Endometrial microvascular endothelial cells (primary cell): ENCODE measurements around the gene COQ5. TPM values are rescaled to one million over a fixed set of nuclear protein-coding genes. Genes with fewer than 3 reads are reported as not detected.

Source experiments
- in situ Hi-C: cut with HindIII; loops from 2 replicates; pipeline ENCODE4 v1.10.0; 2017; ENCODE audit warnings: low sequenced_read_pairs, low pct_unique_long_range_greater_than_20kb; ENCODE audit errors: inconsistent ontology term
- total RNA-seq: library from RNA; depleted of rRNA; stranded (reverse); fragments of >200 nt; gene quantifications from one replicate; pipeline ENCODE4 v1.2.3, GENCODE V29; 2015; ENCODE audit errors: inconsistent ontology term

Gene COQ5, protein sequence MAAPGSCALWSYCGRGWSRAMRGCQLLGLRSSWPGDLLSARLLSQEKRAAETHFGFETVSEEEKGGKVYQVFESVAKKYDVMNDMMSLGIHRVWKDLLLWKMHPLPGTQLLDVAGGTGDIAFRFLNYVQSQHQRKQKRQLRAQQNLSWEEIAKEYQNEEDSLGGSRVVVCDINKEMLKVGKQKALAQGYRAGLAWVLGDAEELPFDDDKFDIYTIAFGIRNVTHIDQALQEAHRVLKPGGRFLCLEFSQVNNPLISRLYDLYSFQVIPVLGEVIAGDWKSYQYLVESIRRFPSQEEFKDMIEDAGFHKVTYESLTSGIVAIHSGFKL
- 28.8 TPM for total RNA-seq

DNA sequence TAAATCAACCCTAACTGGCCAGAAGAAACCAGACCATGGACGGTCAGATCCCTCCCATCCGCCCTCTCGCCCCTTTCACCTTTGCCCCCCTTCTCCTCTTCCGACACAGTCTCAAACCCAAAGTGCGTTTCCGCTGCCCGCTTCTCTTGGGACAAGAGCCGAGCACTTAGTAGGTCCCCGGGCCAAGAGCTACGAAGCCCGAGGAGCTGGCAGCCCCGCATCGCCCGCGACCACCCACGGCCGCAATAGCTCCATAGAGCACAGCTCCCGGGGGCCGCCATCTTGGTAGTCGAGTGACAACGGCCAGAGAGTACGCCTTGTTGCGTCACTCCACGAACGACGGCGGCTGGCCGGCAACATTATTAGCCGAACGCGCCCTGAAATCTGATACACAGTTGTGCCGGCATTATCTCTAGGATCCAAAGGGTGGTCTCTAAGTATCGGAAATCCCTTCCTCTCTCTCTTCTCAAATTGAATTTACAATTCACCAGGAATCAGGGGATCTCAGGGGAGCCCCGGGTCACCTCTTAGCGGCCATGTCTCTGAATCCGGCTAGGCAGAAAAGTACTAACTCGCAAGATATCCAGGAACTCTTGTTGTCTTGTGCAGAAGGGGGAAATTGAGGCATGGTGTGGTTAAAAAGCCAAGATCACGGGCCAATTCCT lies at the start of gene COQ5:
Gene COQ5, minus strand, starts transcription at position 298 of the 665 bp plus-strand sequence. Its CDS starts 17 bp downstream, at position 281.
- in situ Hi-C loops, result no loop called here

- in situ Hi-C loops, result no loop called here
Measured at GRCh38 chr12:120574106-120574505, 45.1 kb upstream of the COQ5 start.

GRCh38 chr12:120573560-120573959 lies 44.6 kb upstream of the COQ5 start:
- in situ Hi-C loops, result no loop called here

GRCh38 chr12:120571299-120571698 lies 42.3 kb upstream of the COQ5 start:
- in situ Hi-C loops, result no loop called here

DNA sequence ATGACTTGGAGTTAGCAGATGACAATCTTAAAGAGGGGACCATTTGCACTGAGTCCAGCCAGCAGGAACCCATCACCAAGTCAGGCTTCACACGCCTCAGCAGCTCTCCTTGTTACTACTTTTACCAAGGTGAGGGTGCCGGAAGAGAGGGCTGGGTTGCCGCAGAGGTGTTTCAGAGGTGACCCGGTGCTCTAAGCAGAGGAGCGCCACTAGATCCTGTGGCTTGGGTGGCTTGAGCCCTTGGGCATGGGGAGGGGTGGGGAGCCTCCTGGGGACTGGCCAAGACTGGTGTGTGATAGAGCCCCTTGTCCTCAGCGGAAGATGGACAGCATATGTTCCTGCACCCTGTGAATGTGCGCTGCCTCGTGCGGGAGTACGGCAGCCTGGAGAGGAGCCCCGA lies 34.5 kb upstream of the COQ5 start:
- in situ Hi-C loops, result no loop called here

- in situ Hi-C loops, result no loop called here
Measured at GRCh38 chr12:120562906-120563305, 33.9 kb upstream of the COQ5 start.

GRCh38 chr12:120557589-120557988 lies 28.6 kb upstream of the COQ5 start:
- in situ Hi-C loops, result no loop called here

DNA sequence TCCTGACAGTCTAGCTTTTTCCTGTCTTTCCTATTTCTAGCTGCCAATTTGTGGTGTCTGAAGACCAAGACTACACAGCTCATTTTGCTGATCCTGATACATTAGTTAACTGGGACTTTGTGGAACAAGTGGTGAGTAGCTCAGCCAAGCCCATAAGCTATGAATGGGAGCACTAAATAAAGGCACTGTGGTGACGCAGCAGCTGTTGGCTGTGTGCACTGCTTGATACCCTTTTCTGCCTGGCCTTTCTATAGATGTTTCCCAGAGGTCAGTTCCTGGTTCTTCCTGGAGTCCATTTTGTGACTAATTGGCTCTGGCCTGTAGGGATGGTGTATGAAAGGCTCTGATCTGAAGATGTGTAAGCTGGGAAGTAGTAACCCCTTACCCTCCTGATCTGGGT lies 25.7 kb upstream of the COQ5 start:
- in situ Hi-C loops, result no loop called here

GRCh38 chr12:120546050-120546386 lies 17.1 kb upstream of the COQ5 start:
- in situ Hi-C loops, result no loop called here

- in situ Hi-C loops, result no loop called here
Measured at GRCh38 chr12:120544691-120545090, 15.7 kb upstream of the COQ5 start.

DNA sequence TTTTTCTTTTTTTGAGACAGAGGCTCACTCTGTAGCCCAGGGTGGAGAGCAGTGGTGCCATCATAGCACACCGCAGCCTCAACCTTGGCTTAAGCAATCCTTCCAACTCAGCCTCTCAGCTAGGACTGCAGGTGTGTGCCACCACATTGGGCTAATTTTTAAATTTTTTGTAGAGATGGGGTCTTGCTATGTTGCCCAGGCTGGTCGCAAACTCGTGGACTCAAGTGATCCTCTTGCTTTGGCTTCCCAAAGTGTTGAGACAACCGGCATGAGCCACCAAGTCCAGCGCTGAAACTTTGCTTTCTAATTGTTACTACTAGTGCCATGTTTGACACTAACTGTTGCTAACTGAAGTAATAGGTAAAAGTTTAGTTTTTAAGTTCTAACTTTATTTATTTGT lies 13.2 kb upstream of the COQ5 start:
- in situ Hi-C loops, result no loop called here

- in situ Hi-C loops, result no loop called here
Measured at GRCh38 chr12:120540445-120540844, 11.5 kb upstream of the COQ5 start.

GRCh38 chr12:120539303-120539702 lies 10.3 kb upstream of the COQ5 start:
- in situ Hi-C loops, result no loop called here

DNA sequence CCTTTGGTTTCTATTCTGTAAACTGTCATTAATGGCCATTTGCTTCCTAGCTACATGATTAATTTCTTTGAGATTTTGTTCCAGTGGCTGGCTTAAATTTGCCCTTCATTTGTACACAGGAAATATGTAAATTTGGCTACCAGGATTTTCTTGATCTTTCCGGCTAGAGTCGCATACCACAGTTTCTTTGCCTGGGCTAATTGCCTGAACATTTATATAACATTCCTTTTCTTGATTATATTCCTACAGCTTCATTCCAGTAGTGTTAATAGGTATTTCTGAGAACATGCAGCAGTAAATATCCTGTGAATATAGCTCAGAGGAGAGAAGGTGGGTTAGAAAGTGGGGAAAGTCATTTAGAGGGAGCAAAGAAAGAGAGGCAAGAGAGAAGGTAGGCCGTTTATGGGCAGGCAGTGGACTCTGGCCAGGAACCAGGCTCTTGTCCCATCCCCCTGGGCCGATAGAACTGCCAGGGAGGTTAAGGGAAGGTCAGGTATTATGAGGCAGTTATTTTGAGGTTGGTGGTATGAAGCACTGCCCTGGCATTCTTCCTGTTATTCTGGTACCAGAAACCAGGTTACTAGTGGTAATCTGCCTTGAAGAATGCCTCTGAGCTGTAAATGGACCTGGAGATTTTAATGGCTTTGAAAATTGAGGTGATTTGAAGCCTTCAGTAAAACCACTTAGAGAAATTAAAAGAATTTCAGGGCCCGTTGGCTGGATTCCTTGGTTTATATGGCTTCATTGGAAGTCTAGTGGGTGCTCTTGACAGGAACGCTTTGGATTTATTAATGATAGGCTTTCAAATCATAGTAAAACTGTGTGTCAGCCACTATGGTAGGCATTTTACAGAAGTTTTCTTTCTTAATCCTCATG lies 9.6 kb upstream of the COQ5 start:
- in situ Hi-C loops, result no loop called here

DNA sequence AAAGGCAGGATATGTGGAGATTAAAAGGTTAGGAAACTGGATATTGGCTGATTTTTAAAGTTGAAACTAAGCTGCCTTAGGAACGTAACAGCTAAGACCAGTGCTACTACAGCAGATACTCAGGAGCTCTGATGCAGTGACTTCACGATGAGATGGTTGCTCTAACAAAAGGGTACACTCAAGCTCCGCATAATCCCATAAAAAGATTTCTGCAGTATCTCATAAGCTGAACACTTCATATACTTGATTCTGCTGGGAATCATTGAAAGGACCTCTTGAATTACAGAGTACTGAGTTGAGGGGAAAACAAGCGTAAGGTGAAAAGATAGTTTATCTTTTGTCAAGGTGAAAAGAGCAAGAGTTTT lies 8.9 kb upstream of the COQ5 start:
- in situ Hi-C loops, result no loop called here

- in situ Hi-C loops, result no loop called here
Measured at GRCh38 chr12:120536064-120536791, 7.3 kb upstream of the COQ5 start.

- in situ Hi-C loops, result no loop called here
Measured at GRCh38 chr12:120534703-120535655, 6.0 kb upstream of the COQ5 start.

DNA sequence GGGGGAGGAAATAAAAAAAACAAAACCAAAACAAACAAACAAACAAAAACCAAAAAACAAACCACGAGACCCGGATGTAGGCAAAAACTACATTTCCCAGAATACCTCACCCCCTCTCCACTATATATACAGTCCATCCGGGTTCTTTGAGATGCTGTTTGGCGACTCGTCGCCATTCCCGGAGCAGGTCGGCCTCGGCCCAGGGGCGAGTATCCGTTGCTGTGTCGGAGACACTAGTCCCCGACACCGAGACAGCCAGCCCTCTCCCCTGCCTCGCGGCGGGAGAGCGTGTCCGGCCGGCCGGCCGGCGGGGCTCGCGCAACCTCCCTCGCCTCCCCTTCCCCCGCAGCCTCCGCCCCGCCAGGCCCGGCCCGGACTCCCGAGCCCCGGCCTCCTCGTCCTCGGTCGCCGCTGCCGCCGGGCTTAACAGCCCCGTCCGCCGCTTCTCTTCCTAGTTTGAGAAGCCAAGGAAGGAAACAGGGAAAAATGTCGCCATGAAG lies 5.3 kb upstream of the COQ5 start, which contains the start of gene RNF10:
Gene RNF10, plus strand, starts transcription at position 154 of the 500 bp plus-strand sequence. CDS start 456 bp downstream, outside the sequence.
- in situ Hi-C loops, result no loop called here
